ENCODE results near the gene FANCG. TPM values are rescaled to one million over a fixed set of nuclear protein-coding genes. Genes with fewer than 3 reads are reported as not detected.
A peak's percentile ranks its signal among the peaks of the same experiment; 100 is the strongest.

Gene FANCG
- 5.6 TPM for total RNA-seq
- long read RNA-seq, partial matches to known transcripts, result 0 of 4 reads
- long read RNA-seq, other reads (novel, unspliced or antisense), result 4 of 4 reads

DNA sequence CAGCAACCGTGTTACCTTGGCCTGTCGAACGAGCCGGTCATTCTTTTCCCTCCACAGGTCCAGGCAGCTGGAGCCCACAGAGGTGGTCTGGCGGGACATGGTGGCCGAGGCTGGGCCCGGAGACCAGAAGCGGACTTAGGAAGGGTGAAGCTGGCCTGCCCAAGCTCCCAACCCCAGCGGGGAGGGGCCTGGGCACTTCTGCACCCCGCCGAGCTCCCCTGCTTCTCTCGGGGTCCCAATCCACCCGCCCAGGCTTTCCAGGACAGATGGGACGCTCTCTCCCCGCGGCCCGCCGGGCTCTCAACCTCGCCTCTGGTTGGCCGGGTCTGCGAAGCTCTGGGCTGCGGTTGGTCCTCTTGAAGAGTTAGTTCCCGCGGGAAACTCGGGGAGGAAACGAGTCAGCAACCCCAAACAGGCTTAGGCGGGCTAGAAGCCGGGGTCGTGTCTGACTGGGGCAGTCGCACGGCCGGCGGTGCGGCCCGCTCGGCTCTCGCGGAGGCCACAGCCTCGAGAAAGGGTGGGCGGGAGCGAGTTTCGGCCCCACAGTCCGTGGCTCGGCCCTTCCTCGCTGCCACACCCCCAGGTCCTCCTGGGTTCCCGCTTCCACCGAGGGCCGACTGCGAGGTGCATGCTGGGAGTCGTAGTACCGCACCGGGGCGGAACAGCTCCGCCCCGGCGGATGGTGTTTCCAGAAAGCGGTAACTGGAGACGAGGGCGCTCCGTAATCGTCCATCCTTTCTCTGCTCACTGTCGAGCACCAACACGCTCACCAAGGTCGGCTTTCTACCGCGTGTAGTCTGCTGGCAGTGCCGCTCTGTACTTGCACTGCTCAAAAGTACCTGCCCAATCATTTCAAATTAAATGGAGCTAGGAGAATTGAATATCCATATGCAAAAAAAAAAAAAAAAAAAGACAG lies at the start of gene FANCG:
FANCG (minus strand) TSS at position 517 of the 916 bp plus-strand sequence; CDS start at position 99, 418 bp downstream.
- Histone ChIP-seq H3K36me3 (peaks cover 15% of the 10 kb centered on the region), H3K27ac (replicated peaks) (peak within 1 kb of the TSS; percentile 86), H3K4me3 (peak within 1 kb of the TSS; percentile 94), H3K9me3 (replicated peaks) (no peaks in the 10 kb centered on the region), H3K27me3 (ENCODE audit: low read depth) (no peaks in the 10 kb centered on the region), H3K4me1 (peaks cover 27% of the 10 kb centered on the region)
- intact Hi-C loops (cut with micrococcal nuclease), result no loop called here
- peak; percentile 93 for DNase-seq
- TF ChIP-seq, protein P1, sequence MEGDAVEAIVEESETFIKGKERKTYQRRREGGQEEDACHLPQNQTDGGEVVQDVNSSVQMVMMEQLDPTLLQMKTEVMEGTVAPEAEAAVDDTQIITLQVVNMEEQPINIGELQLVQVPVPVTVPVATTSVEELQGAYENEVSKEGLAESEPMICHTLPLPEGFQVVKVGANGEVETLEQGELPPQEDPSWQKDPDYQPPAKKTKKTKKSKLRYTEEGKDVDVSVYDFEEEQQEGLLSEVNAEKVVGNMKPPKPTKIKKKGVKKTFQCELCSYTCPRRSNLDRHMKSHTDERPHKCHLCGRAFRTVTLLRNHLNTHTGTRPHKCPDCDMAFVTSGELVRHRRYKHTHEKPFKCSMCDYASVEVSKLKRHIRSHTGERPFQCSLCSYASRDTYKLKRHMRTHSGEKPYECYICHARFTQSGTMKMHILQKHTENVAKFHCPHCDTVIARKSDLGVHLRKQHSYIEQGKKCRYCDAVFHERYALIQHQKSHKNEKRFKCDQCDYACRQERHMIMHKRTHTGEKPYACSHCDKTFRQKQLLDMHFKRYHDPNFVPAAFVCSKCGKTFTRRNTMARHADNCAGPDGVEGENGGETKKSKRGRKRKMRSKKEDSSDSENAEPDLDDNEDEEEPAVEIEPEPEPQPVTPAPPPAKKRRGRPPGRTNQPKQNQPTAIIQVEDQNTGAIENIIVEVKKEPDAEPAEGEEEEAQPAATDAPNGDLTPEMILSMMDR (IDR thresholded peaks at IDR 0.05; ENCODE audit: borderline replicate concordance), result no peak

DNA sequence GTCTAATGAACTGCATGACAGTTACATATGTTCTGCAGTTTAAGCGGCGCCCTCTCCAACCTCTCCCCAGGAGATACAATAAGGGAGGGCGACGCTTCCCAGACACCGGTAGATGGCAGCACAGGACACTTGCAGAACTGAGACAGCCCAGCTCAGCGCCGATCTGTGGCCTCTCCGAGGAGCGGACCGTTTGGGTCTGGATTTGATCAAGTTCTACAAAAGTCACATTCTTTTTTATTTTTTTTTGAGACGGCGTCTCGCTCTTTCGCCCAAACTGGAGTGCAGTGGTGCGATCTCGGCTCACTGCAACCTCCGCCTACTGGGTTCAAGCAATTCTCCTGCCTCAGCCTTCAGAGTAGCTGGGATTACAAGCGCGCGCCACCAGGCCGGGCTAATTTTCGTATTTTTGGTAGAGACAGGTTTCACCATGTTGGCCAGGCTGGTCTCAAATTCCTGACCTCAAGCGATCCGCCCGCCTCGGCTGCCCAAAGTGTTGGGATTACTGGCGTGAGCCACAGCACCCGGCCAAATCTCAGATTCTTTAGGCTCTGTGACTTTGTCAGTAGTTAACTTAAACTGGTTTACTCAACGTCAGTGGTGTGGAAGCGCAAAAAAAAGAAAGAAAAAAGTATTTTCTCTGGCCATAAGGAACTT lies 37.3 kb upstream of the FANCG start:
- intact Hi-C loops (cut with micrococcal nuclease), result loop anchor here (5.0 to 10.0 kb wide), 3 partner anchors 45 to 360 kb away; partner anchors contain the start of gene UNC13B
- peak overlapping the region; percentile 95 for H3K27ac ChIP-seq (replicated peaks)
- H3K4me3 ChIP-seq, result peak overlapping the region; percentile 74
- no peaks in the 10 kb centered on the region for H3K27me3 ChIP-seq (ENCODE audit: low read depth)
- TF ChIP-seq, protein P1 (IDR thresholded peaks at IDR 0.05; ENCODE audit: borderline replicate concordance), result peak; percentile 97
- H3K4me1 ChIP-seq, result peaks cover 49% of the 10 kb centered on the region
- peak; percentile 88 for DNase-seq
- no peaks in the 10 kb centered on the region for H3K36me3 ChIP-seq
- no peaks in the 10 kb centered on the region for H3K9me3 ChIP-seq (replicated peaks)

DNA sequence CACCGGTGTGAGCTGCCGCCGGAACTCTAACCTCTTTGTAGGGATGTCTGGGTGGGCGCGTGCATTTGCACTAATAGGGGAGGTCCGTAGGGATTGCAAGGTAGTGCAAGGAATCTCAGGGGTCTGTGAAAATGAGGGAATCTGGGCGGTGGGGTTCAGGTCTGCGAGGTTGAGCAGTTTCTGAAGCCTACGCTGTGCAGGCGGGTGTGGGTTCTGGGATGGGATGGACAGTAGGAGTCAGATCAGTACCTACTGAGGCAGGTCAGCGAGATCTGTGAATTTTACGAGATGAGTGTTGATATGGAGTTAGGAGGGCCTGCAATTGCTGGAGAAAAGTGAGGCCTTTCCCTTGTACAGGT lies 36.8 kb upstream of the FANCG start:
- no peaks in the 10 kb centered on the region for H3K9me3 ChIP-seq (replicated peaks)
- peak overlapping the region; percentile 74 for H3K4me3 ChIP-seq
- TF ChIP-seq, protein P1 (IDR thresholded peaks at IDR 0.05; ENCODE audit: borderline replicate concordance), result no peak
- H3K27ac ChIP-seq (replicated peaks), result peak overlapping the region; percentile 95
- no peaks in the 10 kb centered on the region for H3K27me3 ChIP-seq (ENCODE audit: low read depth)
- intact Hi-C loops (cut with micrococcal nuclease), result loop anchor here (5.0 to 10.0 kb wide), 3 partner anchors 46 to 361 kb away; partner anchors contain the start of gene UNC13B
- no peak for DNase-seq
- no peaks in the 10 kb centered on the region for H3K36me3 ChIP-seq
- peaks cover 53% of the 10 kb centered on the region for H3K4me1 ChIP-seq

DNA sequence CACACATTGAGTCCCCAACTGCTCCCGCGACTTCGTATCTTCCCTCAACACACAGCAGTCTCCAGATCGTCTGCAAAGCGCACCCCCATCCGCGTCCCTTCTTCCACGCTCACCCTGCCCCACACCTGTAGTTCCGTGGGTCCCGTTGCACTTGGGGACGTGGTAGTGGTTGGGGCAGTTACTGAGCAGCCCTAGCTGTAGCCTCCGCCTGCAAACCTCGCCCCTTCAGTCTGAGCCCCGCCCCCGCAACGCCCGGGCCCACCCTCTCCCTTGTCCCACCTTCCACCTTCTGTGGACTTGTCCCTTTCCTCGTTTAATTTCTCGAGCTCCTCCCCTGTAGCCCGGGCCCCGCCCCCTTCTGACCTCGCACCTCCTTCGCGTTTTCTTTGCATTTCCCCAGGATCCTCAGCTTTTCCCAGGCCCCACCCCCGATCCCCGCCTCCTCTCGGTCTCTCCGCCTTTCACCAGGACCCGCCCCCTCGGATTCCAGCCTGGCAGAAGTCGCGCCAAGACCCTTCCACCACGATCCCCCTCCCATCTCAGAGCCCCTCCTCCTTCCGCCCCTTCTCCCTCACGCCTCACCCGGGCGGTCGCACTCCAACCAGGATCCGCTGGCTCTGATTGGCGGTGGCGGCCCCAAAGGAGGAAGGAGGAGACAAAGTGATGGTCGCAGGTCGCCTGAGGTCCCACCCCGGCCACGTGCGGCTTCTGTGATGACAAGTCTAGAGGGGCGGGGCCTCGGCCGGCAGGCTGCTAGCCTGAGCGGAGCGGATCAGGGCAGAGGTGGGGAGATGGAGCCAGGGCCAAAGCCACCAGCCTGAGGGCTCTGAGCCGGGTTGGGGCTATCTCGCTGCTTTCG lies 36.2 kb upstream of the FANCG start, which contains the start of gene ATOSB:
ATOSB (minus strand) TSS at position 183 of the 859 bp plus-strand sequence. CDS start 7,588 bp downstream, outside the sequence.
- TF ChIP-seq, protein P1 (IDR thresholded peaks at IDR 0.05; ENCODE audit: borderline replicate concordance), result no peak
- DNase-seq, result peak; percentile 97
- H3K4me1 ChIP-seq, result peaks cover 58% of the 10 kb centered on the region
- H3K36me3 ChIP-seq, result no peaks in the 10 kb centered on the region
- intact Hi-C loops (cut with micrococcal nuclease), result loop anchor here (5.0 to 10.0 kb wide), 3 partner anchors 46 to 361 kb away; partner anchors contain the start of gene UNC13B
- H3K4me3 ChIP-seq, result peak within 1 kb of the TSS; percentile 74
- peak within 1 kb of the TSS; percentile 95 for H3K27ac ChIP-seq (replicated peaks)
- no peaks in the 10 kb centered on the region for H3K27me3 ChIP-seq (ENCODE audit: low read depth)
- no peaks in the 10 kb centered on the region for H3K9me3 ChIP-seq (replicated peaks)

Measured in left ventricle myocardium inferior (tissue), 1 donor.